Adrenal gland (tissue), 5 donors: ENCODE results near the gene TOX2.

ENCODE experiments used
- POLR2A ChIP-seq, 2 donors: fragments of 450-650 bp; IDR thresholded peaks; one replicate each; pipeline ENCODE4 v1.6.1; 2017; ENCODE audit warnings: antibody characterized with exemption in 2 of 2, mild to moderate bottlenecking in 2 of 2, moderate library complexity in 1 of 2
- TF ChIP-seq, protein P1 (sequence below), 6 experiments: fragments of 450-650 bp in 4 of 6; fragments of 200-600 bp in 2 of 6; sonication (generic) in 1 of 6; IDR thresholded peaks; 1 replicate in 5 of 6; 2 replicates in 1 of 6; pipeline versions ENCODE4 v1.5.1 to v1.8.0; 2016 to 2021; ENCODE audit warnings: antibody characterized with exemption in 6 of 6, mild to moderate bottlenecking in 2 of 6, moderate library complexity in 1 of 6
- donor health status: DM: no; HTN: no; CAD: no.

DNA sequence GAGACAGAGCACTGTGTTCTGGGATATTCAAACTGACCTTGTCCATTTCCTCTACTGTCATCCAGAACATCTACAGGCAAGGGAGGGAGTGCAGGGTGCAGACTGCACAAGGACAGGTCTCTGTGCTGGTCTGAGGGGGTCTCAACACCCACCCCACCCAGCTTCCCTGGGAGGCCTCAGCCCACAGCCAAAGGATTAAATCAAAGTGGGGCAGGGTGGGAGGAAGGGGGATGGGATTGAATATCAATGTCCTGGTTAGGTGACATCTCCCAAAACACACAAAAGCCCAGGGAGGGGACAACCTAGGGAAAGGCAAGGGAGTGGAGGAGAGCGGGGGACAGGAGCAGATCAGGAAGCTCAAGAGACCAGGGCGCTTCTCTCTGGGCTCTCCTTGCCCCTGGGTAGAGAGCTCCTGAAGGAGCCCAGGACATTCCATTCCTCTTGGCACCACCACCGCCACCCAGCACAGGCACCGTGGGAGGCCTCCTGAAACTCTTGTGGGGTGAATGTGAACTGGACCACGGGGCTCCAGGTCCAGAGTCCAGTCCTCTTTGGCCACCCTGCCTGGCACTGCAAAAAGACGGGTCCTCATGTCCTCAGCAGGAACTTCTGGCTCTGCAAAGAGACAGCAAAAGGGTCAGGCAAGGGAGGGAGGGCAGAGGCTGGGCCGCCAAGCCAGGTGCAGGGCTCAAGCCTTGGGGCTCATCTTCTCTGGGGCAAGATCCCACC is 198.4 kb downstream of the TOX2 start:
- TF ChIP-seq, protein P1, sequence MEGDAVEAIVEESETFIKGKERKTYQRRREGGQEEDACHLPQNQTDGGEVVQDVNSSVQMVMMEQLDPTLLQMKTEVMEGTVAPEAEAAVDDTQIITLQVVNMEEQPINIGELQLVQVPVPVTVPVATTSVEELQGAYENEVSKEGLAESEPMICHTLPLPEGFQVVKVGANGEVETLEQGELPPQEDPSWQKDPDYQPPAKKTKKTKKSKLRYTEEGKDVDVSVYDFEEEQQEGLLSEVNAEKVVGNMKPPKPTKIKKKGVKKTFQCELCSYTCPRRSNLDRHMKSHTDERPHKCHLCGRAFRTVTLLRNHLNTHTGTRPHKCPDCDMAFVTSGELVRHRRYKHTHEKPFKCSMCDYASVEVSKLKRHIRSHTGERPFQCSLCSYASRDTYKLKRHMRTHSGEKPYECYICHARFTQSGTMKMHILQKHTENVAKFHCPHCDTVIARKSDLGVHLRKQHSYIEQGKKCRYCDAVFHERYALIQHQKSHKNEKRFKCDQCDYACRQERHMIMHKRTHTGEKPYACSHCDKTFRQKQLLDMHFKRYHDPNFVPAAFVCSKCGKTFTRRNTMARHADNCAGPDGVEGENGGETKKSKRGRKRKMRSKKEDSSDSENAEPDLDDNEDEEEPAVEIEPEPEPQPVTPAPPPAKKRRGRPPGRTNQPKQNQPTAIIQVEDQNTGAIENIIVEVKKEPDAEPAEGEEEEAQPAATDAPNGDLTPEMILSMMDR (IDR thresholded peaks at IDR 0.05): no peak
- TF ChIP-seq POLR2A (IDR thresholded peaks at IDR 0.05): no peak
